Renal cortex interstitium (tissue), 11 donors: ENCODE data around the gene TMEM98. TPM values are rescaled to one million over a fixed set of nuclear protein-coding genes. Genes with fewer than 3 reads are reported as not detected.
"Not testable (repeated sequence)": the region's sequence is repeated elsewhere in the genome, so short reads cannot be mapped to it uniquely, and the experiment has no call there.

Experiments
- DNase-seq, 11 donors: peaks; one replicate each; pipeline ENCODE4 v3.0.0-alpha.2; 2013; ENCODE audit warnings: low read depth in 9 of 11, low spot score in 4 of 11; ENCODE audit errors: extremely low read depth in 1 of 11
- polyA plus RNA-seq, 3 donors: library from polyadenylated mRNA; unstranded; fragments of 120-200 nt; gene quantifications; one replicate each; pipeline ENCODE4 v1.2.1, GENCODE V29; 2013; ENCODE audit not compliant: insufficient read length in 3 of 3

Gene TMEM98
- polyA plus RNA-seq, 3 donors: 210 to 231 (median 226) TPM

- no peak for DNase-seq
These were observed 20.4 kb upstream of the TMEM98 start for GRCh38 chr17:32907583-32907982.

- peak in 8 of 11 donors; percentile 57 to 88 (median 68) for DNase-seq
These were observed 18.1 kb upstream of the TMEM98 start for GRCh38 chr17:32909787-32910369.

DNA sequence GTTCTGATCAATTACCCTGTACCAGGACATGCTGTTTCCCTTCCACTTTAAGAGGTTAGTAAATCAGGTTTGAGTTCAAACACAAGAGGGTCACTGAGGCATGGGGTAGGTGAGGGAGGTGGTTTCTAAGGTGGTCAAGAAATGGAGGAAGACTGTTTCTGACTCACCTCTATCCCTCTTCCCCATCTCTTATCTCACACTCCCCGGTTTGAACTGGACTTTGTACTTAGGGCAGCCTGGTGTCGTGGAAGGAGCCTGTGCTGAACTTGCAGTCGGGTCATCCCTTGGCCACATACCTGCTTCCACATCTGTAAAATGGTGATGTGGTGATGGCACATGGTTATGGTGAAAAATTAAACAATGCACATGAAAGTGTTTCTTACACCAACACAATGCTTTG, 17.2 kb upstream of the TMEM98 start:
- no peak for DNase-seq

DNA sequence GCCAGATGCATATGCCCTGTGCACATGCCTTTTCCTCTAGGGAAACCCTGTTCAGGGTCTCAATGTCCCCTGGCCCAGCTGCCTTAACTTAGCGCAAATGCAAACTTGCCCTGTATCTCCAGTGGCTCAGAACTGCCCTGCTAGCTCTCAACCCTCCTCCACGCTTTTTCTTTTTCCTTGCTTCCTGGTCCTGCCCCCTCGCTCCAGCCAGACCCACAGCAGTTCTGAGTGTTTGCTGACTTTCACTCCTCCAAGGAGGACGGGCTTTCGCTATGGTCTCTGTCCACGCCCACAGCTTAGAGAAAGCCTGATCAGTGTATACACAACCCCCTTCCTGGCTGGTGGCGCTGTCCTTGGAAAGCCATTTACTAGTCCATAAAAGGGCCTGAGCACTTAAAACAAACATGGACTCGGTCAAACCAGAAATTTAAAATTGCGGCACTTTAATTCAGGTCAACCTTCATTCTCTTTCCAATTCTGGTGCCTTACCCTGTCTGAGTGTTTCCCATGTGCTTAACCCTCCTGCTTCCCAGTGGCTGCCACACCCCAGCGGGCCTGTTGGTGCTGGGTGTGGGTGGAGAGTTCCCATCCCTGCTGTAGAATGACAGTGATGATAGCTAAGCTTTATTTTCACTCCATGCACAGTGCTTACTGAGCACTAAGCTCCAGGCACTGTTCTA, 15.6 kb upstream of the TMEM98 start:
- DNase-seq: peak in 6 of 11 donors; percentile 41 to 70 (median 44)

- no peak for DNase-seq
These were observed 14.4 kb upstream of the TMEM98 start for GRCh38 chr17:32913593-32913992.

DNA sequence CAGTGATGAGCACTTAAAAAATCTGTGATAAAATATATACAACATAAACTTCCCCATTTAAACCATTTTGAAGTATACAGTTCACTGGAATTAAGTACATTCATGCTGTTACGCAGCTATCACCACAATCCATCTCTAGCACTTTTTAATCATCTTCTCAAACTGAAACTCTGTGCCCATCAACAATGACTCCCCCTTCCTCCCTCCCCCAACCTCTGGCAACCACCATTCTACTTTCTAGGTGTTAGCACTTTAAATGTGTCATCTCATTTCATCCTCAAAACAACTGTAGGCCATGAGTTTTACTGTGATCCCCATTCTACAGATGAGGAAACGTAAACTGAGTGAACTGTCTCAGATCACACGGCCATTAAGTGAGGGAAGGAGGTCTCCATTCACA, 13.8 kb upstream of the TMEM98 start:
- DNase-seq: no peak

DNA sequence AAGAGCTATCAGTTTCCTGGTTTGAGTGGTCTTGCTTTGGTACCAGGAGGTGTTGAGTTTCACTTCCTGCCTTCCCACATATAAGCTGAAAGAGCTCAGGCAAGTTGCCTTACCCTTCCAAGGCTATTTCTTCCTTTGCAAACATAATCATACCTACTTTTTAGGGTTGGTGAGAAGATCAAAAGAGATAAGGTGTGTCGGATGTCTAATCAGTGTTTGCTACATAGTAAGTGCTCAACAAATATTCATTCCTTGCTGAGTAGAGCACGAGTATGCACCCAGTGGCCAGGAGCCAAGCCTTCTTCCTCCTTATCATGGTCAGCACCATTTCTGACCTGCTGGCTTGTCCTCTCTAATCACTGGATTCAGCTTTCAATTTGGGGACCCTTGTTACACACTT, 12.7 kb upstream of the TMEM98 start:
- DNase-seq: no peak

- DNase-seq: no peak
These were observed 11.8 kb upstream of the TMEM98 start for GRCh38 chr17:32916134-32916533.

- DNase-seq: no peak
These were observed 10.9 kb upstream of the TMEM98 start for GRCh38 chr17:32917081-32917480.

GRCh38 chr17:32917842-32918241, 10.1 kb upstream of the TMEM98 start:
- DNase-seq: no peak

- DNase-seq: not testable (repeated sequence)
These were observed 8.1 kb upstream of the TMEM98 start for GRCh38 chr17:32919876-32920275.

GRCh38 chr17:32920293-32920692, 7.7 kb upstream of the TMEM98 start:
- no peak for DNase-seq

- no peak for DNase-seq
These were observed 6.9 kb upstream of the TMEM98 start for GRCh38 chr17:32921017-32921416.

DNA sequence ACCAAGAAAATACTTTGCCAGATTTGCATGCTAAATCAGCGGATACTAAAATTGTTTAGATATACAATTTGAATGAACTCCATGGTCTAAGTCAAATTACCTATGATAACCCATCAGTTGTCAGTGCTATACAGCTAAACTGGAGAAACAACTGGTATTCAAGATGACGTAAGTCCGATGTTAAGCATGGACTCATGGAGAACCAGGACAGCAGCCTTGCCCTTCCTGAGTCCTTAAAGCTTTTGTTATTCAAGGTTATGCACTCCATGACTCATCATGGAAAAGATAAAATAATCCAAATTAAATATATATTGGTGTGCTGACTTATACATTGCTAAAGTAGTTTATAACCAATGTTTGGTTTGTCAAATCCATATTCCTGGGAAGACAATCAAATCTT, 4.0 kb upstream of the TMEM98 start:
- DNase-seq: not testable (repeated sequence)

GRCh38 chr17:32926183-32926582, 1.8 kb upstream of the TMEM98 start:
- DNase-seq: no peak

DNA sequence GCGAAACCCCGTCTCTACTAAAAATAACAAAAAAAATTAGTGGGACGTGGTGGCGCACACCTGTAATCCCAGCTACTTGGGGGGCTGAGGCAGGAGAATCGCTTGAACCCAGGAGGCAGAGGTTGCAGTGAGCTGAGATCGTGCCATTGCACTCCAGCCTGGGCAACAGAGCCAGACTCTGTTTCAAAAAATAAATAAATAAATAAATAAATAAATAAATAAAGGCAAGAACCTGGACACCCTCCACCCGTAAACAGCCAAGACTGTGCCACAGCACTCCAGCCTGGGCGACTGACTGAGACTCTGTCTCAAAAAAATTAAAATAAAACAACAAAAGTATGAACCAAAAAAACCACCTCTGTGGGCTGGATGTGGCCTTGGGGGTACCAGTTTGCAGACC, 1.2 kb upstream of the TMEM98 start:
- not testable (repeated sequence) for DNase-seq

DNA sequence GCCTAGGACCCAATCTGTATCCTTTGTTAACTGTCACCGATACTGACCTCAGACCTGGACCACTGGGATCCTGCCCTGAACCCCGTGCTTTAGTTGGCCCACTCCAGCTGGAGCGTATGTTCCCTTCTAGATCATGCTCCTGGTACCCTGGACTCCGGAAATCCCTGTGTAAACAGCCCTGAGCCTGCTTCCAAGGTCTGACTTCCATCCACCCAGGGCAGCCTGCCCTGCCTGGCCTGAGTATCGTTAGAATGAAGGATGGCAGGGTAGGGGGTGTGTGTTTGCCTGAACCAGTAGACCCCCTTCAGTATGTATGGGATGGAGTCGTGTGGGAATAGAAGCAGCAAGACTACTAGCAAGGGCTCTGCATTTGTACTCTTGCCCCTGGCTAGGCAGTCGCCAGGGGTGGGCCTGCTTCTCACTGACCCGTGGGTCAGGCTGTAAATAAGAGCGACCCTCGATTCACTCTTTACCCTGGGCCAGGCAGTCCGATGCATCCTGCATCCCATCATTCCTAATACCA, 691 bp upstream of the TMEM98 start:
- DNase-seq: no peak

DNA sequence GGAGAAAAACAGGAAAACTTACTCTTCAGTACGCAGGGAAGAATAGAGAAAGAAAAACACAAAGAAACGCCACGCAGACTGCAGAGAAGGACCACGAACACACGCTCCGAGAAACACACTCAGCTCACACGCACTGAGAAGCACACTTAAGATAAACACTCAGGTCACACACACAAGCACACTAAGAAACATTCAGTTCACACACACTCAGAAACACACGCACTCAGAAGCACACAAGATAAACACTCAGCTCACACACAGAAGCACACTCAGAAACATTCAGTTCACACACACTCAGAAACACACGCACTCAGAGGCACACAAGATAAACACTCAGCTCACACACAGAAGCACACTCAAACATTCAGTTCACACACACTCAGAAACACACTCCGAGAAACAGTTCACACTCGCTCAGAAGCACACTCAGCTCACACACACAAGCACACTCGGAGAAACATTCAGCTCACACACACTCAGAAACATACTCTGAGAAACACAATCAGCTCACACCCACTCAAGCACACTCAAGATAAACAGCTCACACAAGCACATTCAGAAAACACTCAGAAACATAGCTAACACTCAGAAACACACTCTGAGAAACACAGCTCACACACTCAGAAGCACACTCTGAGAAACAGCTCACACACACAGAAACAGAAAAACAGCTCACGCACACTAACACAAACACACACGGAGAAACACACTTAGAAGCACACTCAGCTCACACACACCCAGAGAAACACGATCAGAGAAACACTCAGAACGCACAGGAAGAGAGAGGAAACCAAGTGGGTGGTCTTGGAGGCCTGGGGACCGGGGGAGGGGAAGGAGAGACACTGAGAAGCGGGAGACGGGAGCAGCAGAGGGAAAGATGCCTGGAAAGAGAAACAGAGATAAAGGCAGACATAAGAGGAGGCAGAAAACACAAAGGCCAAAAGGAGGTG, 908 bp downstream of the TMEM98 start:
- DNase-seq: peak in 4 of 11 donors; percentile 36 to 51 (median 45)

DNA sequence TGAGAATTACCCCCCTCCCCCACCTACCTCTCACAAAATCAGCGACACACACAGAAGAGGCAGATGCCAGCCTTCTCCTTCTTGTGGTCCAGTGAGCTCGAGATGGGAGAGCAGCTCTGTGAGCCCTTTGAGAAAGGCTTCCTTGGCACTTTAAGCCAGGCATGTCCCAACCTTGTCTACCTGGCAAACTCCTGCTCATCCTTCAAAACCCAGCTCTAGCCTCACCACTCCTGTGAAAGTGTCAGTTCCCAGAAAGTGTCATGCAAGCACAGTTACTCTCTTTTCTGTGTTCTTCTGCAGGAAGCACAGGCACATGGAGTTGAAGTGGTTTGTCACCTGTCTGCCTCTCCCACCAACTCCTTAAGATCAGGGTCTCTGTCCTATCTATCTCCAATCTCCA, 1.6 kb downstream of the TMEM98 start:
- no peak for DNase-seq

GRCh38 chr17:32930512-32930911, 2.6 kb downstream of the TMEM98 start:
- DNase-seq: no peak
